Mesenchymal stem cell (in vitro differentiated cells and primary cell): ENCODE data around the gene DDX10.

Experiments used
- DNase-seq: peaks from one replicate; pipeline ENCODE4 v3.0.0-alpha.2; 2013
- H2AFZ ChIP-seq: one replicate; pipeline ENCODE4 v1.6.1; 2013; ENCODE audit warnings: low read depth, mild to moderate bottlenecking, control low read depth, inconsistent platforms, low read length, moderate library complexity
- H2AK5ac ChIP-seq: 2 replicates; pipeline ENCODE4 v1.6.1; 2013; ENCODE audit warnings: low read length, moderate library complexity, mild to moderate bottlenecking, inconsistent platforms; ENCODE audit not compliant: severe bottlenecking
- H2BK120ac ChIP-seq: one replicate; pipeline ENCODE4 v1.6.1; 2013; ENCODE audit warnings: low read depth, mild to moderate bottlenecking, inconsistent platforms, low read length, moderate library complexity
- H2BK12ac ChIP-seq, 2 experiments: one replicate each; pipeline ENCODE4 v1.6.1; 2013; ENCODE audit warnings: inconsistent platforms in 2 of 2, low read length in 2 of 2, mild to moderate bottlenecking in 2 of 2, moderate library complexity in 2 of 2, control low read depth in 1 of 2
- H2BK15ac ChIP-seq: one replicate; pipeline ENCODE4 v1.6.1; 2013; ENCODE audit warnings: mild to moderate bottlenecking, low read depth, inconsistent platforms; ENCODE audit not compliant: poor library complexity, severe bottlenecking
- H2BK5ac ChIP-seq: 2 replicates; pipeline ENCODE4 v1.6.1; 2013; ENCODE audit warnings: low read depth, mild to moderate bottlenecking, low read length, control low read depth, inconsistent platforms; ENCODE audit not compliant: poor library complexity, severe bottlenecking
- H3K14ac ChIP-seq, 2 experiments: one replicate each; pipeline ENCODE4 v1.6.1; 2013; ENCODE audit warnings: inconsistent platforms in 2 of 2, low read length in 2 of 2, control low read depth in 1 of 2, mild to moderate bottlenecking in 1 of 2, moderate library complexity in 1 of 2
- H3K18ac ChIP-seq, 2 experiments: one replicate each; pipeline ENCODE4 v1.6.1; 2013; ENCODE audit warnings: inconsistent platforms in 2 of 2, low read length in 2 of 2, control low read depth in 1 of 2, low read depth in 1 of 2, mild to moderate bottlenecking in 1 of 2
- H3K23ac ChIP-seq, 2 experiments: one replicate each; pipeline ENCODE4 v1.6.1; 2013; ENCODE audit warnings: inconsistent platforms in 2 of 2, low read length in 2 of 2, mild to moderate bottlenecking in 2 of 2, moderate library complexity in 2 of 2, control low read depth in 1 of 2
- H3K27ac ChIP-seq: 2 replicates; pipeline ENCODE4 v1.5.1; 2013; ENCODE audit warnings: mild to moderate bottlenecking, moderate library complexity, low read length, control low read depth, inconsistent platforms; ENCODE audit not compliant: poor library complexity, severe bottlenecking
- H3K27me3 ChIP-seq, 2 experiments: 2 replicates each; pipeline versions ENCODE4 v1.6.1 to v1.7.0; 2013; ENCODE audit warnings: low read length in 2 of 2, mild to moderate bottlenecking in 2 of 2, moderate library complexity in 2 of 2, control low read depth in 1 of 2, inconsistent platforms in 1 of 2; ENCODE audit not compliant: control insufficient read depth in 1 of 2, insufficient read depth in 1 of 2
- H3K36me3 ChIP-seq, 2 experiments: 2 replicates each; pipeline versions ENCODE4 v1.6.1 to v1.7.0; 2013; ENCODE audit warnings: low read length in 2 of 2, control low read depth in 1 of 2, inconsistent platforms in 1 of 2, low read depth in 1 of 2, mild to moderate bottlenecking in 1 of 2; ENCODE audit not compliant: insufficient read depth in 2 of 2, control insufficient read depth in 1 of 2
- H3K4ac ChIP-seq, 2 experiments: one replicate each; pipeline ENCODE4 v1.6.1; 2013; ENCODE audit warnings: inconsistent platforms in 2 of 2, low read length in 2 of 2, mild to moderate bottlenecking in 2 of 2, moderate library complexity in 2 of 2, control low read depth in 1 of 2, low read depth in 1 of 2
- H3K4me1 ChIP-seq: 2 replicates; pipeline ENCODE4 v1.6.1; 2013; ENCODE audit warnings: low read depth, low read length, control low read depth; ENCODE audit not compliant: control insufficient read depth, insufficient read depth
- H3K4me2 ChIP-seq: 2 replicates; pipeline ENCODE4 v1.6.1; 2013; ENCODE audit warnings: low read length, mild to moderate bottlenecking, inconsistent platforms; ENCODE audit not compliant: poor library complexity, severe bottlenecking
- H3K4me3 ChIP-seq, 2 experiments: 2 replicates each; pipeline versions ENCODE4 v1.5.1 to v1.7.0; 2013; ENCODE audit warnings: low read length in 2 of 2, mild to moderate bottlenecking in 2 of 2, control low read depth in 1 of 2, low read depth in 1 of 2; ENCODE audit not compliant: insufficient read depth in 1 of 2
- H3K79me1 ChIP-seq: replicated peaks from 2 replicates; pipeline ENCODE4 v1.6.1; 2013; ENCODE audit warnings: mild to moderate bottlenecking, control low read depth, low read length, inconsistent platforms; ENCODE audit not compliant: poor library complexity, severe bottlenecking
- H3K9ac ChIP-seq: 2 replicates; pipeline ENCODE4 v1.7.0; 2013; ENCODE audit warnings: mild to moderate bottlenecking, low read length, moderate library complexity
- H3K9me3 ChIP-seq: 2 replicates; pipeline ENCODE4 v1.7.0; 2013; ENCODE audit warnings: mild to moderate bottlenecking, low read length; ENCODE audit not compliant: control insufficient read depth
- H4K8ac ChIP-seq: one replicate; pipeline ENCODE4 v1.6.1; 2013; ENCODE audit warnings: inconsistent platforms, mild to moderate bottlenecking, low read length, moderate library complexity
- H4K91ac ChIP-seq: one replicate; pipeline ENCODE4 v1.6.1; 2013; ENCODE audit warnings: mild to moderate bottlenecking, low read length, inconsistent platforms
- WGBS: methylation state at CpG from one replicate; pipeline ENCODE4 v1.1.7; 2013; ENCODE audit warnings: mixed read lengths; 5-methylcytosine and 5-hydroxymethylcytosine counted together

The DDX10 gene

GRCh38 chr11:108852701-108853100, 187.8 kb downstream of the DDX10 start:
- Histone ChIP-seq H2BK5ac (no peak overlapping the region), H3K27ac (no peak overlapping the region), H3K18ac (no peak overlapping the region), H3K9me3 (no peaks in the 10 kb centered on the region), H3K79me1 (peaks cover 7% of the 10 kb centered on the region), H3K23ac (no peak overlapping the region), H3K4me2 (no peak overlapping the region), H3K4me3 (no peak overlapping the region), H2AK5ac (no peak overlapping the region), H4K91ac (no peak overlapping the region), H2BK15ac (no peak overlapping the region), H2BK12ac (no peak overlapping the region), H3K4me1 (peaks cover 1% of the 10 kb centered on the region), H3K9ac (no peak overlapping the region), H3K27me3 (no peaks in the 10 kb centered on the region), H3K4ac (no peak overlapping the region), H4K8ac (no peak overlapping the region), H2BK120ac (no peak overlapping the region), H2AFZ (no peak overlapping the region), H3K36me3 (no peaks in the 10 kb centered on the region), H3K14ac (no peak overlapping the region)
- no peak for DNase-seq
- no CpG with 5 or more reads among the region's 1 CpG for WGBS

DNA sequence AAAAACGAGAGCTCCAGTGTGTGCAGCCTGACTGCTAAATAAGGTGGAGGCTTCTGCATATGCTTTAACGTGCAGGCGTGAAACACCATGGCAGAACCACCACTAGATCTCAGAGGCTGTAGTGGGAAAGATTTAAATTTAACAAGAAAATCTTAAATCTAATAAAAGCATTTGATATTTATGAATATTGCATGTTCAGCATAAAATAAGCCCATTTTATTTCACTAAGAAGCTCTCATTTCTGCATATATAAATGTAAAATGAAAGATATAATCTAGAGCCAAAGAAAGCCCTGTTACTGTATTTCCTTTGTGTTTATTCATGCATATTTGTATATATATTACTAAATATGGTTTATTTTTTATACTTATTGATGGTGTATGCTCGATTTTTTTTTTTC, 188.3 kb downstream of the DDX10 start:
- WGBS: 100% methylated on average over 3 of the region's 4 CpGs
- Histone ChIP-seq H3K9ac (no peak overlapping the region), H3K36me3 (no peaks in the 10 kb centered on the region), H3K9me3 (no peaks in the 10 kb centered on the region), H2BK15ac (no peak overlapping the region), H3K27ac (no peak overlapping the region), H3K23ac (no peak overlapping the region), H3K4ac (no peak overlapping the region), H3K4me3 (no peak overlapping the region), H2BK120ac (no peak overlapping the region), H3K4me1 (peaks cover 1% of the 10 kb centered on the region), H3K27me3 (no peaks in the 10 kb centered on the region), H3K18ac (no peak overlapping the region), H2BK12ac (no peak overlapping the region), H3K79me1 (peaks cover 7% of the 10 kb centered on the region), H4K8ac (no peak overlapping the region), H2AFZ (no peak overlapping the region), H2AK5ac (no peak overlapping the region), H2BK5ac (no peak overlapping the region), H3K14ac (no peak overlapping the region), H3K4me2 (no peak overlapping the region), H4K91ac (no peak overlapping the region)
- no peak for DNase-seq

GRCh38 chr11:108853864-108854263, 189.0 kb downstream of the DDX10 start:
- H3K79me1 ChIP-seq: peaks cover 8% of the 10 kb centered on the region
- H3K23ac ChIP-seq: no peak overlapping the region
- peak; percentile 27 for DNase-seq
- H3K4me2 ChIP-seq: no peak overlapping the region
- H2BK5ac ChIP-seq: no peak overlapping the region
- H3K9ac ChIP-seq: peak overlapping the region; percentile 75
- H3K4ac ChIP-seq: no peak overlapping the region
- WGBS: 67% methylated on average over 1 of the region's 1 CpG
- no peak overlapping the region for H3K14ac ChIP-seq
- no peak overlapping the region for H3K18ac ChIP-seq
- no peak overlapping the region for H2BK15ac ChIP-seq
- no peak overlapping the region for H4K8ac ChIP-seq
- no peak overlapping the region for H2AFZ ChIP-seq
- H3K27me3 ChIP-seq: no peaks in the 10 kb centered on the region
- H4K91ac ChIP-seq: no peak overlapping the region
- H2BK120ac ChIP-seq: no peak overlapping the region
- H3K4me3 ChIP-seq: peak overlapping the region in 1 of 2 experiments; percentile 66
- H2AK5ac ChIP-seq: no peak overlapping the region
- no peaks in the 10 kb centered on the region for H3K9me3 ChIP-seq
- peaks cover 1% of the 10 kb centered on the region for H3K4me1 ChIP-seq
- no peak overlapping the region for H2BK12ac ChIP-seq
- H3K36me3 ChIP-seq: no peaks in the 10 kb centered on the region
- no peak overlapping the region for H3K27ac ChIP-seq

- Histone ChIP-seq H3K27ac (no peak overlapping the region), H3K79me1 (peaks cover 8% of the 10 kb centered on the region), H3K9ac (peak overlapping the region; percentile 75), H3K18ac (no peak overlapping the region), H3K9me3 (no peaks in the 10 kb centered on the region), H3K4me2 (no peak overlapping the region), H3K4me1 (peaks cover 1% of the 10 kb centered on the region), H3K27me3 (no peaks in the 10 kb centered on the region), H2AFZ (no peak overlapping the region), H4K91ac (no peak overlapping the region), H3K36me3 (no peaks in the 10 kb centered on the region), H2BK120ac (no peak overlapping the region), H2BK15ac (no peak overlapping the region), H2AK5ac (no peak overlapping the region), H3K4ac (no peak overlapping the region), H3K4me3 (peak overlapping the region in 1 of 2 experiments; percentile 66), H2BK5ac (no peak overlapping the region), H3K23ac (no peak overlapping the region), H3K14ac (no peak overlapping the region), H2BK12ac (no peak overlapping the region), H4K8ac (no peak overlapping the region)
- DNase-seq: peak; percentile 37
- no CpG with 5 or more reads among the region's 2 CpGs for WGBS
Observed at GRCh38 chr11:108854346-108854745, 189.5 kb downstream of the DDX10 start.
